Measurements from ENCODE around the gene MAP3K4.

DNA sequence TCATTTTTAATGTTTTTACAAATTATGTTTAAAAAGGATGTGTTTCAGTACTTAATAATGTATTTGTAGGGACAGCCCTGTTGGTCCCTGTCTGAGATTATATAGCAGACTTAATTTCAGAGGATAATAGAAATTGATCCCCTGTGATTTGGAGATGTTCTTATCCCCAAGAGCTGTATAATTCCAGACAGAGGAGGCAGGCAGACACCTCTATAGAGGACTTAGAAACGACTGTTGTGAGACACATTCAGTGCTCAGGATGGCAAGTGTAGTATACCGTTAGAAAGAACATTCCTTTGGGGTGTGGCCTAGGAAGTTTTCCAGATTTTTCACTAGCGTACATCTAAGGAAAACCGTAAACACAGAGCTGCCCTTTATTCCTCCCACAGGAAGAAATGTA is 117.8 kb downstream of the MAP3K4 start:
- TF ChIP-seq ATF2 (IDR thresholded peaks at IDR 0.05; ENCODE audit: low read length) (no peak), SRF (IDR thresholded peaks at IDR 0.05; ENCODE audit: low read depth, low read length) (no peak), EZH2 (IDR thresholded peaks at IDR 0.05; ENCODE audit: low read depth, low read length, severe bottlenecking) (no peak), POU5F1 (IDR thresholded peaks at IDR 0.05; ENCODE audit: low read depth, low read length) (no peak), POLR2AphosphoS5 (IDR thresholded peaks at IDR 0.05; ENCODE audit: low read depth, low read length) (no peak), PHF8 (conservative IDR thresholded peaks at IDR 0.05; ENCODE audit: low read depth, low read length) (no peak), HDAC2 (IDR thresholded peaks at IDR 0.05; ENCODE audit: borderline replicate concordance in 1 of 2, low read depth in 2 of 2, low read length in 2 of 2) (no peak), POLR2A (IDR thresholded peaks at IDR 0.05; ENCODE audit: control extremely low read depth in 1 of 2, low read depth in 2 of 2, low read length in 2 of 2) (no peak)
